ENCODE results near the gene CALM1. TPM values are rescaled to one million over a fixed set of nuclear protein-coding genes. Genes with fewer than 3 reads are reported as not detected.

Gene CALM1
- total and polyA plus RNA-seq, 5 donors: 301 to 508 (median 426) TPM

GRCh38 chr14:90453401-90453951, 56.6 kb downstream of the CALM1 start:
- H3K27ac ChIP-seq (ENCODE audit: low read length): no peak overlapping the region
- no peaks in the 10 kb centered on the region for H3K9me3 ChIP-seq (ENCODE audit: control insufficient read depth, low read length)
- ATAC-seq: peak; percentile 50 to 77
- no peaks in the 10 kb centered on the region for H3K27me3 ChIP-seq (ENCODE audit: control insufficient read depth, insufficient read depth)
- H3K4me1 ChIP-seq (ENCODE audit: control insufficient read depth, insufficient read depth, low read length): peaks cover 3% of the 10 kb centered on the region
- intact Hi-C loops (cut with DNase I): no loop called here
- DNase-seq: peak; percentile 65 to 79 (median 69)
- no peak overlapping the region for H3K4me3 ChIP-seq (ENCODE audit: low read length)
- WGBS: 44% methylated on average over 18 of the region's 18 CpGs

- Histone ChIP-seq H3K4me3 (ENCODE audit: low read length) (peak overlapping the region; percentile 13), H3K9me3 (ENCODE audit: control insufficient read depth, low read length) (no peaks in the 10 kb centered on the region), H3K4me1 (ENCODE audit: control insufficient read depth, insufficient read depth, low read length) (peaks cover 3% of the 10 kb centered on the region), H3K27me3 (ENCODE audit: control insufficient read depth, insufficient read depth) (no peaks in the 10 kb centered on the region), H3K27ac (ENCODE audit: low read length) (peak overlapping the region; percentile 1)
- WGBS: 40% methylated on average over 30 of the region's 30 CpGs
- ATAC-seq (peak; percentile 95 to 96), DNase-seq (peak; percentile 87 to 94 (median 94))
- intact Hi-C loops (cut with DNase I): no loop called here
Observed at GRCh38 chr14:90454041-90455000, 57.5 kb downstream of the CALM1 start.

GRCh38 chr14:90455100-90455571, 58.3 kb downstream of the CALM1 start:
- ATAC-seq (no peak), DNase-seq (peak in 1 of 3 donors; percentile 61)
- no peak overlapping the region for H3K27ac ChIP-seq (ENCODE audit: low read length)
- H3K4me1 ChIP-seq (ENCODE audit: control insufficient read depth, insufficient read depth, low read length): peaks cover 3% of the 10 kb centered on the region
- no peaks in the 10 kb centered on the region for H3K9me3 ChIP-seq (ENCODE audit: control insufficient read depth, low read length)
- intact Hi-C loops (cut with DNase I): no loop called here
- H3K4me3 ChIP-seq (ENCODE audit: low read length): no peak overlapping the region
- H3K27me3 ChIP-seq (ENCODE audit: control insufficient read depth, insufficient read depth): no peaks in the 10 kb centered on the region
- 49% methylated on average over 21 of the region's 21 CpGs for WGBS

GRCh38 chr14:90456551-90456950, 59.7 kb downstream of the CALM1 start:
- H3K4me3 ChIP-seq (ENCODE audit: low read length): no peak overlapping the region
- no peaks in the 10 kb centered on the region for H3K9me3 ChIP-seq (ENCODE audit: control insufficient read depth, low read length)
- peaks cover 3% of the 10 kb centered on the region for H3K4me1 ChIP-seq (ENCODE audit: control insufficient read depth, insufficient read depth, low read length)
- ATAC-seq (no peak), DNase-seq (no peak)
- 76% methylated on average over 6 of the region's 6 CpGs for WGBS
- intact Hi-C loops (cut with DNase I): no loop called here
- H3K27me3 ChIP-seq (ENCODE audit: control insufficient read depth, insufficient read depth): no peaks in the 10 kb centered on the region
- no peak overlapping the region for H3K27ac ChIP-seq (ENCODE audit: low read length)

- no peak for DNase-seq
- Histone ChIP-seq H3K4me1 (ENCODE audit: control insufficient read depth, insufficient read depth, low read length) (peaks cover 3% of the 10 kb centered on the region), H3K9me3 (ENCODE audit: control insufficient read depth, low read length) (no peaks in the 10 kb centered on the region), H3K27me3 (ENCODE audit: control insufficient read depth, insufficient read depth) (no peaks in the 10 kb centered on the region), H3K4me3 (ENCODE audit: low read length) (no peak overlapping the region), H3K27ac (ENCODE audit: low read length) (no peak overlapping the region)
- no peak for ATAC-seq
- intact Hi-C loops (cut with DNase I): no loop called here
- WGBS: 93% methylated on average over 4 of the region's 4 CpGs
Observed at GRCh38 chr14:90457186-90457585, 60.4 kb downstream of the CALM1 start.

Other genes starting within 250 kb of the CALM1 start
- gene PSMC1, start 140.5 kb upstream of the CALM1 start, total RNA-seq: 100 to 1,000 TPM in 3 of 4 donors, 10 to 100 TPM in 1; 89.9 to 127 (median 118) TPM
- gene PSMC1, start 140.5 kb upstream of the CALM1 start, polyA plus RNA-seq: 201 TPM
- gene NRDE2, start 65.1 kb upstream of the CALM1 start, total RNA-seq: 10 to 100 TPM; 10.9 to 15.3 (median 12.4) TPM
- gene NRDE2, start 65.1 kb upstream of the CALM1 start, polyA plus RNA-seq: 6.2 TPM

Measured in right cardiac atrium (tissue), 5 donors.